ENCODE results near the gene CNN2. TPM values are rescaled to one million over a fixed set of nuclear protein-coding genes. Genes with fewer than 3 reads are reported as not detected.

The CNN2 gene
- total and polyA plus RNA-seq, 2 of the 4 experiments (the other 2 are of a cell fraction), result 272 to 395 TPM

- TF ChIP-seq POLR2A (IDR thresholded peaks at IDR 0.05; ENCODE audit: low read depth, low read length), result no peak
- TF ChIP-seq RFX5 (IDR thresholded peaks at IDR 0.05; ENCODE audit: low read depth, low read length), result no peak
- no peak for TF ChIP-seq USF2 (IDR thresholded peaks at IDR 0.05; ENCODE audit: low read depth, low read length)
Observed at GRCh38 chr19:1085053-1085658, 58.7 kb downstream of the CNN2 start (continued).

- ChIA-PET CTCF (interaction anchor here (1.2 kb wide), 1 partner anchor 28 kb away, joined by 4 read pairs; no protein-coding TSS in a partner anchor), POLR2A (ENCODE audit: unreplicated experiment) (interaction anchor here (0.5 kb wide), 1 partner anchor 100 kb away, joined by 5 read pairs; no protein-coding TSS in a partner anchor)
- H4K91ac ChIP-seq (ENCODE audit: insufficient read depth, low read depth, low read length), result no peak overlapping the region
- in situ Hi-C loops (cut with MboI; ENCODE audit: low sequenced_read_pairs) (no loop called here), intact Hi-C loops (cut with micrococcal nuclease) (no loop called here), dilution Hi-C loops (cut with HindIII; ENCODE audit: low sequenced_read_pairs, unreplicated experiment) (no loop called here)
- peak overlapping the region; percentile 50 for H2AK9ac ChIP-seq (replicated peaks; ENCODE audit: low read depth, low read length, poor library complexity)
- no peak overlapping the region for H4K5ac ChIP-seq (ENCODE audit: low read depth, low read length)
- no peak overlapping the region for H3K9ac ChIP-seq (ENCODE audit: low read depth, low read length)
- 85% methylated on average over 16 of the region's 38 CpGs; no CpG with 5 or more reads in 1 of the 2 experiments for WGBS, 2 experiments (ENCODE audit: extremely low coverage in 2 of 2, insufficient read length in 1 of 2)
- no peak overlapping the region for H3K23ac ChIP-seq (ENCODE audit: low read depth, low read length)
- no peak overlapping the region for H4K8ac ChIP-seq (ENCODE audit: low read depth in 2 of 2, low read length in 2 of 2)
- no peak overlapping the region for H3K4me2 ChIP-seq (ENCODE audit: low read depth, low read length)
- no peak overlapping the region for H2BK5ac ChIP-seq (ENCODE audit: low read depth, low read length, poor library complexity, severe bottlenecking)
- no peak overlapping the region for H2BK15ac ChIP-seq (ENCODE audit: low read depth, low read length)
- no peak overlapping the region for H3K4me3 ChIP-seq (ENCODE audit: insufficient read depth, low read depth, low read length)
- H3K79me1 ChIP-seq (ENCODE audit: low read depth in 1 of 2, low read length in 2 of 2), result no peaks in the 10 kb centered on the region; a peak in 1 of 4 replicates
- no peak overlapping the region for H2AK5ac ChIP-seq (ENCODE audit: low read depth, low read length)
- H4K20me1 ChIP-seq (ENCODE audit: insufficient read depth, low read length), result peaks cover 10% of the 10 kb centered on the region; the same call in 1 of the 2 replicates
- BruUV-seq (replicated peaks), result no TSS peak
- H3K4ac ChIP-seq (ENCODE audit: low read depth, low read length), result no peak overlapping the region
- H2AFZ ChIP-seq (replicated peaks; ENCODE audit: low read length, poor library complexity), result peak overlapping the region; percentile 43
- TF ChIP-seq FOS (IDR thresholded peaks at IDR 0.05; ENCODE audit: low read depth, low read length), result no peak
- no peak for TF ChIP-seq RCOR1 (IDR thresholded peaks at IDR 0.05; ENCODE audit: insufficient replicate concordance, low read length)
- no peak for TF ChIP-seq POLR2A (IDR thresholded peaks at IDR 0.05; ENCODE audit: low read depth, low read length)
- no peak for TF ChIP-seq USF2 (IDR thresholded peaks at IDR 0.05; ENCODE audit: low read depth, low read length)
- no peak for TF ChIP-seq MXI1 (IDR thresholded peaks at IDR 0.05; ENCODE audit: borderline replicate concordance, low read depth, low read length)
- no peak for TF ChIP-seq RAD21 (IDR thresholded peaks at IDR 0.05; ENCODE audit: low read length)
- TF ChIP-seq CTCF (conservative IDR thresholded peaks at IDR 0.05; ENCODE audit: low read depth, low read length), result no peak
- H2BK120ac ChIP-seq (ENCODE audit: low read depth, low read length), result no peak overlapping the region
- no peaks in the 10 kb centered on the region for H3K9me3 ChIP-seq (ENCODE audit: control insufficient read depth, insufficient read depth, low read length)
- H3K14ac ChIP-seq (replicated peaks; ENCODE audit: low read depth, low read length), result no peak overlapping the region
- H3K9me1 ChIP-seq (ENCODE audit: insufficient read depth, low read length), result no peaks in the 10 kb centered on the region
- no peaks in the 10 kb centered on the region for H3K4me1 ChIP-seq (ENCODE audit: control insufficient read depth, insufficient read depth, low read length)
- no peak overlapping the region for H3K18ac ChIP-seq (ENCODE audit: low read depth, low read length)
- H3K36me3 ChIP-seq (ENCODE audit: control insufficient read depth, insufficient read depth, low read length), result peaks cover 28% of the 10 kb centered on the region
- DNase-seq (no peak), ATAC-seq (ENCODE audit: low read depth) (no peak; the same call in 1 of the 2 replicates)
- H3K27ac ChIP-seq (ENCODE audit: insufficient read depth, low read length), result no peak overlapping the region
- H3K27me3 ChIP-seq (ENCODE audit: control insufficient read depth, insufficient read depth, low read length), result no peaks in the 10 kb centered on the region
- H3K56ac ChIP-seq (ENCODE audit: extremely low read depth, insufficient read depth, low read length), result no peak overlapping the region
- H2BK20ac ChIP-seq (ENCODE audit: low read depth, low read length), result no peak overlapping the region
Observed at GRCh38 chr19:1085676-1086442, 59.5 kb downstream of the CNN2 start.
